Epithelial cell of proximal tubule (primary cell): ENCODE measurements around the gene PLPP2. TPM values are rescaled to one million over a fixed set of nuclear protein-coding genes. Genes with fewer than 3 reads are reported as not detected.

ENCODE experiments used
- DNase-seq: peaks from one replicate; pipeline ENCODE4 v3.0.0-alpha.2; 2011; ENCODE audit warnings: low read depth
- H3K4me3 ChIP-seq: 2 replicates; pipeline ENCODE4 v1.5.1; 2011; ENCODE audit warnings: low read depth, mild to moderate bottlenecking, low read length
- CTCF ChIP-seq: conservative IDR thresholded peaks from 2 replicates; pipeline ENCODE4 v1.5.1; 2012; ENCODE audit warnings: low read depth, mild to moderate bottlenecking, low read length
- total RNA-seq: library from RNA; depleted of rRNA; stranded (reverse); fragments of >200 nt; gene quantifications from 2 replicates; pipeline ENCODE4 v1.2.3, GENCODE V29; 2015

PLPP2 gene
- total RNA-seq, 1 donor from 2014 or later = 45.2 TPM

GRCh38 chr19:292951-293350 is 1.7 kb upstream of the PLPP2 start:
- TF ChIP-seq CTCF = no peak
- H3K4me3 ChIP-seq = no peak overlapping the region
- no peak for DNase-seq

- no peak for DNase-seq
- H3K4me3 ChIP-seq = no peak overlapping the region
- no peak for TF ChIP-seq CTCF
These were observed 1.2 kb upstream of the PLPP2 start for GRCh38 chr19:292281-292884.

- no peak for TF ChIP-seq CTCF
- H3K4me3 ChIP-seq = no peak overlapping the region
- no peak for DNase-seq
These were observed 518 bp upstream of the PLPP2 start for GRCh38 chr19:291561-292280.

- DNase-seq = no peak
- peak overlapping the region; percentile 58 for H3K4me3 ChIP-seq
- no peak for TF ChIP-seq CTCF
These were observed 714 bp downstream of the PLPP2 start for GRCh38 chr19:290372-291005.

GRCh38 chr19:289651-290371 is 1.4 kb downstream of the PLPP2 start:
- DNase-seq = peak; percentile 20
- no peak for TF ChIP-seq CTCF
- peak overlapping the region; percentile 58 for H3K4me3 ChIP-seq

GRCh38 chr19:288911-289310 is 2.3 kb downstream of the PLPP2 start:
- DNase-seq = no peak
- no peak overlapping the region for H3K4me3 ChIP-seq
- TF ChIP-seq CTCF = no peak
